MCF 10A (cell line): ENCODE measurements around the gene CASP10. TPM values are rescaled to one million over a fixed set of nuclear protein-coding genes. Genes with fewer than 3 reads are reported as not detected.
A peak's percentile ranks its signal among the peaks of the same experiment; 100 is the strongest.

Experiments
- BruUV-seq: library from RNA; stranded (reverse); fragments of 400-500 nt; replicated peaks from 2 replicates; lab custom pipeline; 2021; lab: Mats Ljungman, UMichigan
- CTCF ChIA-PET: fragments of 300-600 bp; sonication (Branson Sonifier 250); formaldehyde crosslinking; extraction: SDS; loops from one replicate; lab custom pipeline; 2021; ENCODE audit warnings: antibody characterized with exemption, inconsistent platforms; lab: Yijun Ruan, JAX
- POLR2A ChIA-PET: fragments of 300-600, 350-650 bp; sonication (Branson Sonifier 250); formaldehyde crosslinking; extraction: SDS; loops from one replicate; lab custom pipeline; 2020; ENCODE audit warnings: antibody characterized with exemption, inconsistent platforms; lab: Yijun Ruan, JAX
- DNase-seq: peaks from one replicate; pipeline ENCODE4 v3.0.0-alpha.2; 2018; ENCODE audit not compliant: unreplicated experiment
- H3K27ac Mint-ChIP-seq: one replicate; pipeline ENCODE4 v1.8.0; 2022; ENCODE audit warnings: mild to moderate bottlenecking, low read depth, mixed read lengths; ENCODE audit not compliant: unreplicated experiment
- H3K27me3 Mint-ChIP-seq: one replicate; pipeline ENCODE4 v1.8.0; 2022; ENCODE audit warnings: mixed read lengths; ENCODE audit not compliant: insufficient read depth, unreplicated experiment
- H3K36me3 Mint-ChIP-seq: one replicate; pipeline ENCODE4 v1.8.0; 2022; ENCODE audit warnings: mild to moderate bottlenecking, moderate library complexity, mixed read lengths; ENCODE audit not compliant: insufficient read depth, unreplicated experiment
- H3K4me1 Mint-ChIP-seq: one replicate; pipeline ENCODE4 v1.8.0; 2022; ENCODE audit warnings: mixed read lengths; ENCODE audit not compliant: insufficient read depth, unreplicated experiment
- H3K4me3 Mint-ChIP-seq: one replicate; pipeline ENCODE4 v1.8.0; 2022; ENCODE audit warnings: mild to moderate bottlenecking, moderate library complexity, mixed read lengths; ENCODE audit not compliant: unreplicated experiment
- H3K9me3 Mint-ChIP-seq: one replicate; pipeline ENCODE4 v1.8.0; 2022; ENCODE audit warnings: mixed read lengths; ENCODE audit not compliant: unreplicated experiment
- CTCF ChIP-seq: fragments of 200-600 bp; IDR thresholded peaks from one replicate; pipeline ENCODE4 v1.8.0; 2022; ENCODE audit warnings: antibody characterized with exemption, mild to moderate bottlenecking; ENCODE audit not compliant: unreplicated experiment
- intact Hi-C: fragments of 100-400 bp; cut with micrococcal nuclease; formaldehyde crosslinking; loops from 2 replicates; pipeline ENCODE4 v1.14.1; 2022
- total RNA-seq: library from RNA; stranded (reverse); gene quantifications from 2 replicates; pipeline ENCODE4 v1.2.3, GENCODE V29; 2022

CASP10 gene
- total RNA-seq, 1 experiment from 2014 or later: 0.19 TPM

- Mint-ChIP-seq H3K27ac (no peak overlapping the region), H3K4me3 (no peak overlapping the region), H3K36me3 (peaks cover 6% of the 10 kb centered on the region), H3K27me3 (no peaks in the 10 kb centered on the region), H3K9me3 (no peaks in the 10 kb centered on the region), H3K4me1 (peaks cover 6% of the 10 kb centered on the region)
- no TSS peak for BruUV-seq
- no peak for TF ChIP-seq CTCF
- no peak for DNase-seq
- POLR2A ChIA-PET: interaction anchor here (1.1 kb wide), 1 partner anchor 523 kb away, joined by 4 read pairs; no protein-coding TSS in a partner anchor
- CTCF ChIA-PET: interaction anchor here (0.7 to 1.5 kb wide), 4 partner anchors 19 to 109 kb away, joined by 3 to 6 read pairs (median 4); no protein-coding TSS in a partner anchor
- intact Hi-C loops: no loop called here
Observed at GRCh38 chr2:201256082-201256481, 73.1 kb downstream of the CASP10 start.

GRCh38 chr2:201257381-201257955 is 74.5 kb downstream of the CASP10 start:
- Mint-ChIP-seq H3K27me3 (no peaks in the 10 kb centered on the region), H3K9me3 (no peaks in the 10 kb centered on the region), H3K27ac (peak overlapping the region; percentile 99), H3K4me1 (peaks cover 16% of the 10 kb centered on the region), H3K4me3 (peak overlapping the region; percentile 95), H3K36me3 (no peaks in the 10 kb centered on the region)
- no peak for TF ChIP-seq CTCF
- POLR2A ChIA-PET: interaction anchor here (0.6 to 4.1 kb wide), 7 partner anchors 20 to 522 kb away, joined by 3 to 28 read pairs (median 5); partner anchors contain the start of genes STRADB and TRAK2
- CTCF ChIA-PET: interaction anchor here (0.6 to 1.5 kb wide), 4 partner anchors 18 to 232 kb away, joined by 3 to 7 read pairs (median 4); no protein-coding TSS in a partner anchor
- DNase-seq: no peak
- BruUV-seq: no TSS peak
- intact Hi-C loops: no loop called here

- no peaks in the 10 kb centered on the region for H3K9me3 Mint-ChIP-seq
- DNase-seq: peak; percentile 98
- intact Hi-C loops: loop anchor here (1.0 kb wide), 3 partner anchors 22 to 193 kb away; partner anchors contain the start of genes STRADB and TRAK2
- H3K4me1 Mint-ChIP-seq: peaks cover 20% of the 10 kb centered on the region
- CTCF ChIA-PET: interaction anchor here (0.7 to 1.0 kb wide), 3 partner anchors 21 to 231 kb away, joined by 3 to 7 read pairs (median 3); no protein-coding TSS in a partner anchor
- peak overlapping the region; percentile 95 for H3K4me3 Mint-ChIP-seq
- H3K27ac Mint-ChIP-seq: peak overlapping the region; percentile 99
- TSS peak; percentile 92 for BruUV-seq
- POLR2A ChIA-PET: interaction anchor here (0.6 to 4.1 kb wide), 9 partner anchors 21 to 351 kb away, joined by 3 to 28 read pairs (median 4); partner anchors contain the start of genes HYCC2, STRADB and TRAK2
- TF ChIP-seq CTCF: no peak
- no peaks in the 10 kb centered on the region for H3K27me3 Mint-ChIP-seq
- no peaks in the 10 kb centered on the region for H3K36me3 Mint-ChIP-seq
Observed at GRCh38 chr2:201257956-201258665, 75.2 kb downstream of the CASP10 start.
